Measurements from ENCODE around the gene SEC23A.
"Not testable (repeated sequence)": the region's sequence is repeated elsewhere in the genome, so short reads cannot be mapped to it uniquely, and the experiment has no call there.

SEC23A gene

GRCh38 chr14:39023939-39024871 lies 78.8 kb downstream of the SEC23A start:
- TF ChIP-seq, protein P1, sequence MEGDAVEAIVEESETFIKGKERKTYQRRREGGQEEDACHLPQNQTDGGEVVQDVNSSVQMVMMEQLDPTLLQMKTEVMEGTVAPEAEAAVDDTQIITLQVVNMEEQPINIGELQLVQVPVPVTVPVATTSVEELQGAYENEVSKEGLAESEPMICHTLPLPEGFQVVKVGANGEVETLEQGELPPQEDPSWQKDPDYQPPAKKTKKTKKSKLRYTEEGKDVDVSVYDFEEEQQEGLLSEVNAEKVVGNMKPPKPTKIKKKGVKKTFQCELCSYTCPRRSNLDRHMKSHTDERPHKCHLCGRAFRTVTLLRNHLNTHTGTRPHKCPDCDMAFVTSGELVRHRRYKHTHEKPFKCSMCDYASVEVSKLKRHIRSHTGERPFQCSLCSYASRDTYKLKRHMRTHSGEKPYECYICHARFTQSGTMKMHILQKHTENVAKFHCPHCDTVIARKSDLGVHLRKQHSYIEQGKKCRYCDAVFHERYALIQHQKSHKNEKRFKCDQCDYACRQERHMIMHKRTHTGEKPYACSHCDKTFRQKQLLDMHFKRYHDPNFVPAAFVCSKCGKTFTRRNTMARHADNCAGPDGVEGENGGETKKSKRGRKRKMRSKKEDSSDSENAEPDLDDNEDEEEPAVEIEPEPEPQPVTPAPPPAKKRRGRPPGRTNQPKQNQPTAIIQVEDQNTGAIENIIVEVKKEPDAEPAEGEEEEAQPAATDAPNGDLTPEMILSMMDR (IDR thresholded peaks at IDR 0.05; ENCODE audit: extremely low read depth, missing control alignments), result no peak
- DNase-seq (ENCODE audit: low spot score), result no peak

DNA sequence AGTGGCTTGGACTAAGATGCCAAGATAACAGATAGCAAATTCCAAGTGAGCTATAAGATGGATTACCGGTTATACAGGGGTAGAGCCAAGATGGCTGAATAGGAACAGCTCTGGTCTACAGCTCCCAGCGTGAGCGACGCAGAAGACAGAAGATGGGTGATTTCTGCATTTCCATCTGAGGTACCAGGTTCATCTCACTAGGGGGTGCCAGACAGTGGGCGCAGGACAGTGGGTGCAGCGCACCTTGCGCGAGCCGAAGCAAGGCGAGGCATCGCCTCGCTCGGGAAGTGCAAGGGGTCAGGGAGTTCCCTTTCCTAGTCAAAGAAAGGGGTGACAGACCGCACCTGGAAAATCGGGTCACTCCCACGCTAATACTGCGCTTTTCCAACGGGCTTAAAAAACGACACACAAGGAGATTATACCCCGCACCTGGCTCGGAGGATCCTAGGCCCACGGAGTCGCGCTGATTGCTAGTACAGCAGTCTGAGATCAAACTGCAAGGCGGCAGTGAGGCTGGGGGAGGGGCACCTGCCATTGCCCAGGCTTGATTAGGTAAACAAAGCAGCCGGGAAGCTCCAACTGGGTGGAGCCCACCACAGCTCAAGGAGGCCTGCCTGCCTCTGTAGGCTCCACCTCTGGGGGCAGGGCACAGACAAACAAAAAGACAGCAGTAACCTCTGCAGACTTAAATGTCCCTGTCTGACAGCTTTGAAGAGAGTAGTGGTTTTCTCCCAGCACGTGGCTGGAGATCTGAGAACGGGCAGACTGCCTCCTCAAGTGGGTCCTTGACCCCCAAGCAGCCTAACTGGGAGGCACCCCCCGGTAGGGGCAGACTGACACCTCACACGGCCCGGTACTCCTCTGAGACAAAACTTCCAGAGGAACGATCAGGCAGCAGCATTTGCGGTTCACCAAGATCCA lies 85.7 kb downstream of the SEC23A start:
- DNase-seq (ENCODE audit: low spot score), result not testable (repeated sequence)

DNA sequence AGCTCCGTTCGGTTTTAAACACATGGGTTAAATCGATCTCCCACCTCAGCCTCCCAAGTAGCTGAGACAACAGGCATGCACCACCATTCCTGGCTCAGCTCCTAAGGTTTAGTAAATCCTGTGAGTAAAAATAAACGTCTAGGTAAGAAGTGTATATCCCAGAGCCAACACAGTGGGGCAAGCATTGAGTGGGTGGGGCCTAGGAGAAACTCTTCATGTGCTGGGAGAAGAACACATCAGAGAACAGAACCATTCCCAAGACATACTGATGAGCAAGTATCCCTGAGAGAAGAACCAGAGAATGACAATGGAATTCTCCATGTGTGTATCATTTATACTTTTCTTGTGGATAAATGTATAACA lies 86.3 kb downstream of the SEC23A start:
- no peak for DNase-seq (ENCODE audit: low spot score)
- TF ChIP-seq, protein P1 (IDR thresholded peaks at IDR 0.05; ENCODE audit: extremely low read depth, missing control alignments), result no peak

DNA sequence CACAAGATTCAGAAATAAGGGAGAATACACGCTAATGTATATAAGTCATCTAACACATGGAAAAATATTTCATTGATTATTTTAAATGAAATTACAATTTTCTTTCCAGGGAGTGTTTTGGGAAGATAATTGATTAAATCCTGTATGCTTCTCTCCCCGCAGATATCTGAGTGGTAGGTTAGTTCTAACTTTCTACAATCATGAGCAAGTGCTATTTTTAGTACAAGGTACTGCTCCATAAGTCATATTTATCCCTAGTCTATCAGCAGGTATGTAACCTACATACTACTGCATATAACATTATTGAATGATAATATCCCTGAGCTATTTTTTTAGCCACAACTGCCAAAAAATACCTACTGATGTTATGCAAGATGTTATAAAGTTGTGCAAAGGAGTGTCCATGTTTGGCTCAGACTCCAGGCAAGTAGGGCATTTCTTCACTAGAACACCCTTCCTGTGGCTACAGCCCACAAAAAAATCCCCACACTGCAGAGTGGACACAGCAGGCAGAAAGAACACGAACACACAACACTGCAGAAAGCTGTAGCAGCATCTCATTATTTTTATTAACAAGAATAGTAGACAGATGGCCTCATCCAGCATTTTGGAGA lies 87.0 kb downstream of the SEC23A start:
- TF ChIP-seq, protein P1 (IDR thresholded peaks at IDR 0.05; ENCODE audit: extremely low read depth, missing control alignments), result no peak
- no peak for DNase-seq (ENCODE audit: low spot score)

GRCh38 chr14:39015360-39015961 lies 87.6 kb downstream of the SEC23A start:
- TF ChIP-seq, protein P1 (IDR thresholded peaks at IDR 0.05; ENCODE audit: extremely low read depth, missing control alignments), result peak; percentile 56
- DNase-seq (ENCODE audit: low spot score), result peak; percentile 68

DNA sequence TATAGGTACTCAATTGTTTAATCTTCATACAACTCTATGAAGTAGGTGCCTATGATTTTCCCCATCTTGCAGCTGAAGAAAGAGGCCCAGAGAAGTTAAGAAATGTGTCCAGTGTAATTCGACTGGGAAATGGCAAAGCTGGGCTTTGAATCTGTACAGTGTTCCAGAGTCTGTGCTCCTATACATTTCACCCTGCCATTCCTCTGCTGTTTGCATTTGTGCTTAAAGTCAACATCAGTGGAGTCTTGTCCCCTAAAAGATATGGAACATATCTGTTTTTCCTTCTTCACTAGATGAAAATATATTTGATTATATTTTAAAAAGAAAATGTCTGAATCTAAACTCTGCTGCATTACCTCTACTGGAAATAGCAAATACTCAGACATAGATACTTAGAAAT lies 88.6 kb downstream of the SEC23A start:
- DNase-seq (ENCODE audit: low spot score), result no peak
- TF ChIP-seq, protein P1 (IDR thresholded peaks at IDR 0.05; ENCODE audit: extremely low read depth, missing control alignments), result no peak

DNA sequence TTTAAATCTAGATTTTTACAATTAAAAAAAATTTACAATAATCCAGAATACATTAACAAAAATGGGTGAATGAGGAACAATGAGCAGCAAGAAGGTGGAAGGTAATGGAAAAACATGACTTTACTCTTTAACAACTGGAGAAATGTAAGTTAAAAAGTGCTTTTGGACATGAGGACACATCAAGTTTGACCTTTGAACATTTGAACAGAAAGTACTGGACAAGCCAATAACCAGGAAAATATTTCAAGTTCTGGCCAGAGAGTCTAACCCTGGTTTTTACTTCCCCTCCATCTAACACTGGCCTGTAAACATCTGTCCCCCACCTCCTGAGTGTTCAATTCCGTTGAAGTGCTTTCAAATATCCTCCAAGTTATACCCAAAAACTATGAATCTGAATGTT lies 94.1 kb downstream of the SEC23A start:
- not testable (repeated sequence) for DNase-seq (ENCODE audit: low spot score)
